GM19324 (cell line): ENCODE measurements around the gene MED17.
"Not testable (repeated sequence)": the region's sequence is repeated elsewhere in the genome, so short reads cannot be mapped to it uniquely, and the experiment has no call there.

Experiments
- ATAC-seq: cut with Tn5 transposase; IDR thresholded peaks from one replicate; pipeline ENCODE4 v1.9.1; 2021; ENCODE audit warnings: mild to moderate bottlenecking, moderate library complexity; ENCODE audit not compliant: unreplicated experiment, low FRiP score

Gene MED17, protein sequence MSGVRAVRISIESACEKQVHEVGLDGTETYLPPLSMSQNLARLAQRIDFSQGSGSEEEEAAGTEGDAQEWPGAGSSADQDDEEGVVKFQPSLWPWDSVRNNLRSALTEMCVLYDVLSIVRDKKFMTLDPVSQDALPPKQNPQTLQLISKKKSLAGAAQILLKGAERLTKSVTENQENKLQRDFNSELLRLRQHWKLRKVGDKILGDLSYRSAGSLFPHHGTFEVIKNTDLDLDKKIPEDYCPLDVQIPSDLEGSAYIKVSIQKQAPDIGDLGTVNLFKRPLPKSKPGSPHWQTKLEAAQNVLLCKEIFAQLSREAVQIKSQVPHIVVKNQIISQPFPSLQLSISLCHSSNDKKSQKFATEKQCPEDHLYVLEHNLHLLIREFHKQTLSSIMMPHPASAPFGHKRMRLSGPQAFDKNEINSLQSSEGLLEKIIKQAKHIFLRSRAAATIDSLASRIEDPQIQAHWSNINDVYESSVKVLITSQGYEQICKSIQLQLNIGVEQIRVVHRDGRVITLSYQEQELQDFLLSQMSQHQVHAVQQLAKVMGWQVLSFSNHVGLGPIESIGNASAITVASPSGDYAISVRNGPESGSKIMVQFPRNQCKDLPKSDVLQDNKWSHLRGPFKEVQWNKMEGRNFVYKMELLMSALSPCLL

GRCh38 chr11:93784145-93784934, at the start of gene MED17:
Gene MED17, plus strand, starts transcription at chr11:93784282. Its CDS starts 232 bp downstream, at chr11:93784514.
- peak; percentile 96 for ATAC-seq

- ATAC-seq, result no peak
Observed at GRCh38 chr11:93734427-93735222, 49.5 kb upstream of the MED17 start.

DNA sequence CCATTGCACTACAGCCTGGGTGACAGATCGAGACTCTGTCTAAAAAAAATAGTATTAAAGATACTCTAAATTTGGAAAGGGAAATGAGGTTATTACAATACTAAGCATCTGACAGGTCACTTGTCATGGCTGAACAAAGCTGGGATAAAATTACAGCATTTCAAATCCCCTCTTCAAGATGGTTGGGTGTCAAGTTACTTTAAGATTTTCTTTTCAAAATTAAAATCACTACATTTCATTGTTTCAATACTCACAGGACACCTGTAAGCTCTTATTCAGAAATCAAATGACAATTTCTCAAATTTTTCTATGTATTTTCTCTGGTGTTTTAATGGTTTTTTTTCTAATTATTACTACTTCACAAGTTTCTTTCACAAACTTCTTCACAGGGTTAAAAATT, 48.5 kb upstream of the MED17 start:
- no peak for ATAC-seq

GRCh38 chr11:93736129-93736528, 48.0 kb upstream of the MED17 start:
- ATAC-seq, result no peak

DNA sequence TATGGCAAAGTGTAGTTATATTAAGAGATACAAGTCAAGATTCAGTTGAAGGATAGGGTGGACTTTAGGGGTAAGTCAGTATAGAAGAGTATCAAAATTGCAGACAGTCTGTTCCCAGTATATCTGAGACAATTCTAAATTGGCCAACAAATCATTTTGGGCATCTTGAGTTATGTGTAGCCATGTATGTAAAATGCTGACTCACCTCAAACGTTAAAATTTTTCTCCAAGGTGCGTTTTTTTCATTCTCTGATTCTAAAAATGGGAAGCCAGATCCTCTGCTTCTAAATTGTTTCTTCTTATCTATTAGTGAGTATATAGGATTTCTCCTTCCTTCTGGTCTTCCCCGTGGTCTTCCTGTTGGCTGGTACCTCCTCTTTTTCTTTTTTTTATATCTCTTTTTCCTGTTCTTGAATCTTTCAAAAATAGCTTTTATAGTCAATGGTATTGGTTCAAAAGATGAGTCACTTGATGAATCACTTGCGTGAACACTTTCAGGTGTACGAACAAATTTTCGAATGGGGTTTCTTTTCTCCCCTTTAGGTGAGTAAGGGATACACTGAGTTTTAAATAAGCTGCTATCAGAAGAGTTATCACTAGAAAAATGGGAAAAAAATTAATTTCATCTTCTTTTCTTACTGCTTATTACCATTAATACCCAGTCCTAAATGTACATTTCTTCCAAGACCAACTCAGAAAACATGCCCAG, 46.0 kb upstream of the MED17 start:
- no peak for ATAC-seq

- ATAC-seq, result no peak
Observed at GRCh38 chr11:93738647-93739081, 45.4 kb upstream of the MED17 start.

- no peak for ATAC-seq
Observed at GRCh38 chr11:93740031-93740729, 43.9 kb upstream of the MED17 start.

DNA sequence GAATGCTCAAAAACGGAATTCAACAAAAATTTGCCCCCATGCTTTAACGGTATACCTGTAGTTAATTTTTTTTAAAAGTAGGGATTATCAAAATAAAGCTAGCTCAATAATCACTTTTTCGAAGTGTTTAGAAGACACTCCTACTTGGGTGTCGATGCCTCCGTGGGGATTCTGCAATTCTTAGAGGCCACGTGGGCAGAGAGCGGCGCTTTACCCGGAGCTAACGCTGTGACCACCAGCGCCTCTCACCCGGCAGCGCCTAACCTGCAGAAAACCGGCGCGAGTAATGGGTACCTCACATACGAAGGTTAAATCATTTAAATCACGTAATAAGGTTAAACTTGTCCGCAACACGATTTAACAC, 43.4 kb upstream of the MED17 start:
- peak; percentile 44 for ATAC-seq

- ATAC-seq, result peak; percentile 93
Observed at GRCh38 chr11:93741094-93741881, 42.8 kb upstream of the MED17 start, which contains the start of the genes C11orf54 and TAF1D. Gene C11orf54, plus strand, starts transcription at chr11:93741672. Its CDS starts 5,722 bp downstream, at chr11:93747394. Gene TAF1D, minus strand, starts transcription at chr11:93741495. Its CDS starts 2,191 bp downstream, at chr11:93739304.

DNA sequence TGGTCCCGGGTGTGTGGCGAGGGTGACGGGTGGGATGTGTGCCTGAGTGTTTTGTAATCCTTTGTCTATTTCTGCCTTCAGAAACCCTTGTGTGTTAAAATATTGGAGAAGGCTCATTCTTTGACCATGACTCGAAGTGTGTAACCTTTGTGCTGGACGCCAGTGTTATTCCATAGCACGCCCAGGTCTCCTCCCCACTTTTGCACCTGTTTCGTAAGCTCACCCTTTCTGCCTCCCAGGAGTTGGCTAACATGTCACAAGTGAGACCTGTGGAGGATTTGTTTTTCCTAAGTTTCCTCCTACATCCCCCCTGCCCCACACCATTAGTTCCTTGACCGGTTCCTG, 42.2 kb upstream of the MED17 start:
- ATAC-seq, result no peak

DNA sequence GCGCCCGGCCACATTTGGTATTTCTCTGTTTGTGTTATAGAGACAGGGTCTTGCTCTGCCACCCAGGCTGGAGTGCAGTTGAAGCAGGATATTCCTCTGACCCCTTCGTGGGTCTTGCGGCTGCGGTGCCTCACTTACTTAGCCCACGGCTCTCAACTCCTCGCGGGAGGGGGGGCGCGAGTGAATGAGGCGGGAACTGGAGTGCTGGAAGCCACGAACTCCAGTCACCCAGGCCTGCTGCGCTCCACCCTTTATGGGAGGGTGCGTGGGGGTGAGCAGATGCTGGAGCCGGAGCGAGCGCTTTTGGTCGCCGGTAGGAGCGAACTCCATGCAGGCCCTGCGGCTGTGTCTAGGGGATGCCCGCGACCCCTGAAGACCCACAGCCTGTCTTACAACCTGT, 40.8 kb upstream of the MED17 start:
- ATAC-seq, result no peak

DNA sequence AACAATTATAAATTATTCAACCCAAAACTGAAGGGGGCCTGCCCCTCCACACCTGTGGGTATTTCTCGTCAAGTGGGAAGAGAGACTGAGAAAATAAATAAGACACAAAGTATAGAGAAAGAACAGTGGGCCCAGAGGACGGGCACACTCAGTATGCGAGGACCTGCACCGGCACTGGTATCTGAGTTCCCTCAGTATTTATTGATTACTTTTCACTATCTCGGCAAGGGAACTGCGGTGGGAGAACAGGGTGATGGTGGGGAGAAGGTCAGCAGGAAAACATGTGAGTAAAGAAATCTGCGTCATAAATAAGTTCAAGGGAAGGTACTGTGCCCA, 39.4 kb upstream of the MED17 start:
- ATAC-seq, result no peak

DNA sequence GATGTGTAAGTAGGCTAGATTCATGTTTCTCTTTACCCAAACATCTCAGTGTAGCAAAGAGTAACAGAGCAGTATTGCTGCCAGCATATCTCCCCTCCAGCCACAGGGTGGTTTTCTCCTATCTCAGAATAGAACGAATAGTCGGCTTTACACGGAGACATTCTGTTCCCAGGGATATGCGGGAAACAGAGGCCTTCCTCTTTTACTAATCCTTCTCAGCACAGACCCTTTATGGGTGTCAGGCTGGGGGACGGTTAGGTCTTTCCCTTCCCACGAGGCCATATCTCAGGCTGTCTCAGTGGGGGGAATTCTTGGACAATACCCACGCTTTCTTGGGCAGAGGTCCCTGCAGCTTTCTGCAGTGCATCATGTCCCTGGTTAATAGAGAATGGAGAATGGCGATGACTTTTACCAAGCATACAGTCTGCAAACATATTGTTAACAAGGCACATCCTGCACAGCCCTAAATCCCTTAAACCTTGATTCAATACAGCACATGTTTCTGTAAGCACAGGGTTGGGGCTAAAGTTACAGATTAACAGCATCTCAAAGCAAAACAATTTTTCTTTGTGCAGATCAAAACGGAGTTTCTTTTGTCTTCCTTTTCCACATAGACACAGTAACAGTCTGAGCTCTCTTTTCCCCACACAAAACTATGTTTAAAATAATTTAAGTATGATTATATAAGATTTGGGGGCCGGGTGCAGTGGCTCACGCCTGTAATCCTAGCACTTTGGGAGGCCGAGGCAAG, 38.9 kb upstream of the MED17 start:
- not testable (repeated sequence) for ATAC-seq

GRCh38 chr11:93746101-93746500, 38.0 kb upstream of the MED17 start:
- ATAC-seq, result no peak

DNA sequence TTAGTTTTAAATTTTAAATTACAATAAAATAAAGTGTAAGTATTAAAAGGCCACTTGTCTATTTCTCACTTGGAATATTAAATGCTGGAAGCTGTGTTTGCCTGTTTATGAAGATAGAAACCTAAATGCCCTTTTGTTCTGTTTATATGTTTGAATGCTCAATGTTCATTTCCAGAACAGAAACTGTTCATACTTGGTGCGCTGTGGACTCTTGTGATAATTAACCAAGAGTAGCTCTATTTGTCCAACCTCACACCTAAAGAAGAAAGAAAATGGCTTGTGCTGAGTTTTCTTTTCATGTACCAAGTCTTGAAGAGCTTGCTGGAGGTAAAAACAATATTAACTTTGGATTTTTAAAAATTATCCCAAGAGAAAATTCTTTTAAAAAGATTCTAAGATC, 37.0 kb upstream of the MED17 start:
- peak; percentile 64 for ATAC-seq

GRCh38 chr11:93751001-93751400, 33.1 kb upstream of the MED17 start:
- ATAC-seq, result no peak

DNA sequence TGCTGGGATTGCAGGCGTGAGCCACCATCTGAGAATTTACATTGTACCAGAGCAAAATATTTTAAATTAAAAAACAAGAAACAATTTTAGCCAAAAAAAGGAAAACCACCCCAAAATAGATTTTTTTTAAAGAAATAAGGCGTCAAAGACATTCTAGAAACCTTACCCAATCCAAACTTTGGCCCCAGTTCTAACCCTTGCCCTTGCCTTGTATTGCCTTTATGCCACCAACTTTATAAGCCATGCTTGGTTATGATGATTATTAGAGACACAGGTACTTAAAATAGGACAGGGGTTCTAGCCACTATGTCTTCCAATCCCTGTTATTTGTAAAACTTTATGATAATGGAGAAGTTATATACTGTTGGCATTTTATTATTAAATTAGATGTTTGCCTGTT, 30.8 kb upstream of the MED17 start:
- no peak for ATAC-seq

GRCh38 chr11:93756748-93757147, 27.3 kb upstream of the MED17 start:
- ATAC-seq, result no peak
